Measurements from ENCODE around the gene ADCY9. TPM values are rescaled to one million over a fixed set of nuclear protein-coding genes. Genes with fewer than 3 reads are reported as not detected.

Gene ADCY9
- total RNA-seq: 4.9 and 6.9 TPM in 2 replicates
- long read RNA-seq: 0 reads

DNA sequence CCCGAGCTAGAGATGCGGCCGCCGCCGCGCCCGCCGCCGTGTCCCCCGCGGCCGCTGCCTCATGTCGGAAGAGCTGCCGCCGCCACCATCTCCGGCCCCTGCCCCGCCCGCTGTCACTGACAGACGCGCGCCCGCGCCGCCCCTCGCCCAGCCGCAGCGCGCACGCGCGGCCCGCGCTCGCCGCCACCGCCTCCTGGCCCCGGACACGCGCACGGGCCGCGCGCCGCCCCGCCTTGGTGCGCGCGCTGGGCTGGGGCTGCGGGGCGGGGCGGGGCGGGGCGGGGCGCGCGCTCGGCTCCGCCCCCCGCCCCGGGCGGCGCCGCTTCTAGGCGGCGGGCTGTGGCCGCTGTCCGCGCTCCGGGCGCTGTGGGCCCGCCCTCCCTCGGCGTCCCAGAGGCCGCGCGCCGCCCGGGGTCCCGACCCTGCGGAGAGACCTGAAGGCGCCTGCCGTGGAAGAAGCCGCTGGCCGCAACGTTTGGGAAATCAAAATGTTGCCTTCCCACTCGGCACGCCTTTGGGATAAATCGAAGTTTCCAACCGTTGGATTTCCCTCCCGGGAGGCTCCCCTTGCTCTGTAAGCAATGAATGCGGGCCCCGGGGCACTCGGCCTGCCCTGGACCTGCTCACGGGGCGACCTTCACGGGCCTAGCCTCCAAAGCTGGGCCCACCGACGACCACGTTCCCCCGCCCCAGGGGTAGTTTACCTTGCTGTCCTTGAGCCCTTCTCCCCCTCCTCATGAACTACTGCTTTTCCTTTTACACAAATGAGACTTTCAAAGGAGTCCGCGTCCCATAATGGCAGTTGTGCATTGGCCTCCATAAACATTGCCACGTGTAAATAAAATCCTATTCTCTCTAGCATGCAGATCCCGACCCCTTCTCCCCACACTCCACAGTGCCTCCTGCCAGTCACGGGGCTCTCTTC lies at the start of gene ADCY9:
TSS of gene ADCY9 (minus strand) at position 118 of the 925 bp plus-strand sequence. CDS start 1,000 bp downstream, outside the sequence.
- Mint-ChIP-seq H3K9me3 (ENCODE audit: low read depth) (no peaks in the 10 kb centered on the region), H3K27ac (peak within 1 kb of the TSS; percentile 57), H3K36me3 (ENCODE audit: insufficient read depth) (peaks cover 6% of the 10 kb centered on the region), H3K4me3 (ENCODE audit: low read depth) (peak within 1 kb of the TSS; percentile 71), H3K4me1 (ENCODE audit: low read depth) (peaks cover 5% of the 10 kb centered on the region), H3K27me3 (peaks cover 53% of the 10 kb centered on the region)
- peak; percentile 61 for DNase-seq (ENCODE audit: low spot score, unreplicated experiment)
- TF ChIP-seq CTCF (IDR thresholded peaks at IDR 0.05; ENCODE audit: unreplicated experiment): no peak

DNA sequence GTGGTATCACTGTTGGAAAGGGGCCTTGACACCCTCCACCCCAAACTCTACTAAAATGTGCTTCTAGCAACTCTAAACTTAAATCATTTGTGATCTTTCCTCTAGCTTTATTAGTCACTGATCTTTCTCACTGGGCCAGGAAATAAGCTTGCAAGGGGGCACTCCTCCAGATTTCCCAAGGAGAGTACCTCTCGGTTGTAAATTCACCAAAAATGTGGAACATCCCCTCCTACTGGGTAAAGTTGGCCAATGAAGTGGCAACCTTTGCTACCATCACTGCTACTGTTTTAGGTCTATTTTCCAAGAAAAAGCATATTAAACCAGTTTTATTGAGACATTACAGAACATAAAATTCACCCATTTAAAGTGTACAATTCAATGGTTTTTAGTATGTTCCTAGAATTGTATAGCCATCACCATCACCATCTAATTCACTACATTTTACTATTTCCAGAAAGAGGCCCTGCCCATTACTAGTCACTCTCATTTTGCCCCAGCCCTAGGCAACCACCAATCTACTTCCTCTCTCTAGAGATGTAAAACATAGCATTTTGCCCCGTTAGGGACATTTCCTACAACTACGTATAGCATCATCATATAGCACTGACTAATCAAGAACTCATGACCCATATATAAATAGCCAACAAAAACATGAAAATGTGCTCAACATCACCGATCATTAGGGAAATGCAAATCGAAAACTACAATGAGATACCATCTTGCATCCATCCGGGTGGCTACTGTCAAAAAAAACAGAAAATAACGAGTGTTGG lies 44.6 kb upstream of the ADCY9 start:
- Mint-ChIP-seq H3K9me3 (ENCODE audit: low read depth) (no peaks in the 10 kb centered on the region), H3K4me1 (ENCODE audit: low read depth) (no peaks in the 10 kb centered on the region), H3K36me3 (ENCODE audit: insufficient read depth) (no peaks in the 10 kb centered on the region), H3K27ac (no peak overlapping the region), H3K4me3 (ENCODE audit: low read depth) (no peak overlapping the region), H3K27me3 (peaks cover 9% of the 10 kb centered on the region)
- TF ChIP-seq CTCF (IDR thresholded peaks at IDR 0.05; ENCODE audit: unreplicated experiment): no peak
- no peak for DNase-seq (ENCODE audit: low spot score, unreplicated experiment)

DNA sequence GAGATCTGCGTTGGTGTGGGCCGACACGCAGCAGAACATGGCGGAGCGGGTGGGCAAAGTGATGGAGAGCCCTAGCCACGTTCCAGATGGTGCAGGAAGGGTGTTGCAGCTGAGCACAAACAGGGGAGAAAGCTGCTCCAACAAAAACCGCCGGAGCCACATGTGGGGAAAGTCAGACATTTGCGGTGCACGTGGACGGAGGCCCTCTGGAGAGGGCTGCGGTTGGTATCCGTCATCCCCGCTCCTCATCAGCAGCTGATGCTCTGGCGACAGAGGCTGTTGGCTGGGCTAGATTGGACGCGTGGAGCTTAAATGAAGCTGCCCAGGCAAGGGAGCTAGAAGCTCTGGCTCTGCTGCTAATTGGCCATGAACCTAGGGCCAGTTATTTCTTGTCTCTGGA lies 43.5 kb upstream of the ADCY9 start:
- peaks cover 10% of the 10 kb centered on the region for H3K27me3 Mint-ChIP-seq
- H3K4me1 Mint-ChIP-seq (ENCODE audit: low read depth): no peaks in the 10 kb centered on the region
- no peak overlapping the region for H3K27ac Mint-ChIP-seq
- TF ChIP-seq CTCF (IDR thresholded peaks at IDR 0.05; ENCODE audit: unreplicated experiment): no peak
- H3K4me3 Mint-ChIP-seq (ENCODE audit: low read depth): no peak overlapping the region
- H3K9me3 Mint-ChIP-seq (ENCODE audit: low read depth): no peaks in the 10 kb centered on the region
- no peaks in the 10 kb centered on the region for H3K36me3 Mint-ChIP-seq (ENCODE audit: insufficient read depth)
- no peak for DNase-seq (ENCODE audit: low spot score, unreplicated experiment)

DNA sequence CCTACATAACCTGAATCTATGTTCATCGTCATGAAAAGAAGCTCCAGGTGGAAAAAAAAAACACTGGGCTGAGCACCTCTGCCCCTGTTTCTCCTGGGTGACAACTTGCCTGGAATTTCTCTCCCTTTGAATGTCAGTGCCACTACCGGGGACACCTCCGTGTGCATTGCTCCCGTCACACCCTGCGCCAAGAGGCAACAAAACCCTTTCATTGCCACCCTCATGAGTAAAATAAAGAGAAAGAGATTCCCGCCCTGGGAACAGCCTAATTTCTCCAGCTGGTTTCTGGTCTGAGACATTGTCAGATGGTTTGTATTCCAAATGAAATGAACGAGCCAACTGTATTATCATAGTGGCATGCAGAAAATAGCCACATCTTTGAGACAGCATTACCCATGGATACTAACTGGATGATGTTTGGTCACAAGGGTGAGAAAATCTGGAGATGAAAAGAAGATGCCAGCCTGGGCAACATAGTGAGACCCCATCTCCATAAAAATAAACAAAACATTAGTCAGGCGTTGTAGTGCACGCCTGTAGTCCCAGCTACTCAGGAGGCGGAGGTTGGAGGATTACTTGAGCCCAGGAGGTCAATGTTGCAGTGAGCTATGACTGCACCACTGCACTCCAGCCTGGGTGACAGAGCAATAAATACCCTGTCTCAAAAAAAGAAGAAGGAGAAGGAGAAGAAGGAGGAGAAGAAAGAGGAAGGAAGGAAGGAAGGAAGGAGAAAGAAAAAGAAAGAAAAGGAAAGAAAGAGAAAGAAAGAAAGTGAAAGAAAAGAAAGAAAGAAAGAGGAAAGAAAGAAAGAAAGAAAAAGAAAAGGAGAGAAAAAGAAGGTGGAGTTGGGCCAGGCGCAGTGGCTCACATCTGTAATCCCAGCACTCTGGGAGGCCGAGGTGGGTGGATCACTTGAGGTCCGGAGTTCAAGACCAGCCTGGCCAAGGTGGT lies 42.2 kb upstream of the ADCY9 start:
- H3K27me3 Mint-ChIP-seq: peaks cover 10% of the 10 kb centered on the region

More for the DNA sequence above, 42.2 kb upstream of the ADCY9 start:
- H3K36me3 Mint-ChIP-seq (ENCODE audit: insufficient read depth): no peaks in the 10 kb centered on the region
- no peak for TF ChIP-seq CTCF (IDR thresholded peaks at IDR 0.05; ENCODE audit: unreplicated experiment)
- no peaks in the 10 kb centered on the region for H3K9me3 Mint-ChIP-seq (ENCODE audit: low read depth)
- no peak for DNase-seq (ENCODE audit: low spot score, unreplicated experiment)
- H3K27ac Mint-ChIP-seq: no peak overlapping the region
- H3K4me3 Mint-ChIP-seq (ENCODE audit: low read depth): no peak overlapping the region
- no peaks in the 10 kb centered on the region for H3K4me1 Mint-ChIP-seq (ENCODE audit: low read depth)
